Stimulated activated CD4-positive, alpha-beta T cell treated with anti-CD3 and anti-CD28 coated beads, Interleukin-15, amount 100 ng/mL, for 1 hour (primary cell): ENCODE results near the gene RPS6KA2.
A peak's percentile ranks its signal among the peaks of the same experiment; 100 is the strongest.
"Not testable (repeated sequence)": the region's sequence is repeated elsewhere in the genome, so short reads cannot be mapped to it uniquely, and the experiment has no call there.

Experiments used
- DNase-seq, 2 donors: peaks; one replicate each; pipeline ENCODE4 v3.0.0-alpha.2; 2020; ENCODE audit warnings: low read depth in 1 of 2, low spot score in 1 of 2

The RPS6KA2 gene

GRCh38 chr6:166556863-166557322, 70.2 kb downstream of the RPS6KA2 start:
- no peak for DNase-seq

GRCh38 chr6:166556336-166556735, 70.7 kb downstream of the RPS6KA2 start:
- no peak for DNase-seq

GRCh38 chr6:166555086-166555485, 72.0 kb downstream of the RPS6KA2 start:
- no peak for DNase-seq

- DNase-seq: no peak
These were observed 72.7 kb downstream of the RPS6KA2 start for GRCh38 chr6:166554316-166554715.

GRCh38 chr6:166553563-166554271, 73.3 kb downstream of the RPS6KA2 start:
- no peak for DNase-seq

- DNase-seq: no peak
These were observed 74.5 kb downstream of the RPS6KA2 start for GRCh38 chr6:166552600-166552999.

GRCh38 chr6:166551754-166552495, 75.1 kb downstream of the RPS6KA2 start:
- DNase-seq: no peak

- DNase-seq: no peak
These were observed 80.4 kb downstream of the RPS6KA2 start for GRCh38 chr6:166546653-166547052.

- DNase-seq: no peak
These were observed 81.7 kb downstream of the RPS6KA2 start for GRCh38 chr6:166545156-166546034.

- DNase-seq: no peak
These were observed 82.8 kb downstream of the RPS6KA2 start for GRCh38 chr6:166544296-166544605.

GRCh38 chr6:166543603-166544295, 83.3 kb downstream of the RPS6KA2 start:
- no peak for DNase-seq

GRCh38 chr6:166542580-166542912, 84.5 kb downstream of the RPS6KA2 start:
- no peak for DNase-seq

- no peak for DNase-seq
These were observed 85.0 kb downstream of the RPS6KA2 start for GRCh38 chr6:166541876-166542579.

- DNase-seq: no peak
These were observed 85.7 kb downstream of the RPS6KA2 start for GRCh38 chr6:166541366-166541765.

- DNase-seq: peak; percentile 25 to 27
These were observed 86.3 kb downstream of the RPS6KA2 start for GRCh38 chr6:166540631-166541331.

GRCh38 chr6:166539543-166539942, 87.5 kb downstream of the RPS6KA2 start:
- no peak for DNase-seq

GRCh38 chr6:166539011-166539385, 88.1 kb downstream of the RPS6KA2 start:
- not testable (repeated sequence) for DNase-seq

- no peak for DNase-seq
These were observed 88.6 kb downstream of the RPS6KA2 start for GRCh38 chr6:166538297-166539010.

GRCh38 chr6:166534658-166535406, 92.2 kb downstream of the RPS6KA2 start:
- no peak for DNase-seq
